IMR-90 (cell line): Measurements from ENCODE around the gene FIBCD1.

Experiments used
- CTCF ChIP-seq: conservative IDR thresholded peaks from 2 replicates; pipeline ENCODE4 v1.5.1; 2012; ENCODE audit warnings: mild to moderate bottlenecking, low read depth, low read length, improper control_type of control experiment
- RCOR1 ChIP-seq: IDR thresholded peaks from 2 replicates; pipeline ENCODE4 v1.6.1; 2012; ENCODE audit warnings: mild to moderate bottlenecking, low read length, improper control_type of control experiment; ENCODE audit not compliant: insufficient replicate concordance

- TF ChIP-seq CTCF (no peak), RCOR1 (no peak)
Observed at GRCh38 chr9:130940027-130940549, 1.0 kb upstream of the FIBCD1 start.
